PC-9 (cell line): ENCODE data around the gene TTLL13. TPM values are rescaled to one million over a fixed set of nuclear protein-coding genes. Genes with fewer than 3 reads are reported as not detected.

Experiments
- BruUV-seq: library from RNA; stranded (reverse); fragments of 400-500 nt; replicated peaks from 2 replicates; lab custom pipeline; 2021; lab: Mats Ljungman, UMichigan
- CTCF ChIA-PET: fragments of 300-600 bp; sonication (Branson Sonifier 250); formaldehyde crosslinking; loops from one replicate; lab custom pipeline; 2022; ENCODE audit warnings: antibody characterized with exemption; lab: Charles Lee
- POLR2A ChIA-PET: fragments of 300-600 bp; sonication (Branson Sonifier 250); formaldehyde crosslinking; loops from one replicate; lab custom pipeline; 2022; ENCODE audit warnings: antibody characterized with exemption; ENCODE audit not compliant: unreplicated experiment; lab: Charles Lee
- DNase-seq, 2 experiments: peaks; one replicate each; pipeline versions ENCODE4 v3.0.0 to v3.0.0-alpha.2; 2015 to 2022; ENCODE audit warnings: mixed read lengths in 1 of 2
- H2AFZ ChIP-seq: fragments of 200-600 bp; sonication (generic); 2 replicates; pipeline ENCODE4 v1.8.1; 2017; ENCODE audit warnings: antibody characterized with exemption
- H3F3A ChIP-seq: fragments of 200-600 bp; sonication (generic); 2 replicates; pipeline ENCODE4 v1.8.1; 2017; ENCODE audit warnings: antibody characterized with exemption, mild to moderate bottlenecking, low read depth; ENCODE audit not compliant: insufficient read depth
- H3K27ac ChIP-seq: fragments of 200-600 bp; sonication (generic); 2 replicates; pipeline ENCODE4 v1.6.1; 2016; ENCODE audit warnings: mixed run types
- H3K27me3 ChIP-seq: fragments of 200-600 bp; sonication (generic); 2 replicates; pipeline ENCODE4 v1.6.1; 2016; ENCODE audit warnings: low read depth, mixed run types; ENCODE audit not compliant: insufficient read depth
- H3K36me3 ChIP-seq: fragments of 200-600 bp; sonication (generic); 2 replicates; pipeline ENCODE4 v1.6.1; 2016; ENCODE audit warnings: low read depth, mixed run types
- H3K4me1 ChIP-seq: fragments of 200-600 bp; sonication (generic); replicated peaks from 2 replicates; pipeline ENCODE4 v1.6.1; 2016; ENCODE audit warnings: mixed run types; ENCODE audit not compliant: insufficient read depth
- H3K4me2 ChIP-seq: fragments of 200-600 bp; sonication (generic); 2 replicates; pipeline ENCODE4 v1.6.1; 2017; ENCODE audit warnings: mixed run types
- H3K4me3 ChIP-seq: fragments of 200-600 bp; sonication (generic); 2 replicates; pipeline ENCODE4 v1.6.1; 2016; ENCODE audit warnings: mixed run types
- H3K79me2 ChIP-seq: fragments of 200-600 bp; sonication (generic); 2 replicates; pipeline ENCODE4 v1.6.1; 2017; ENCODE audit warnings: low read depth, mixed run types
- H3K9me2 ChIP-seq: fragments of 200-600 bp; sonication (generic); 2 replicates; pipeline ENCODE4 v1.8.1; 2017; ENCODE audit warnings: mild to moderate bottlenecking; ENCODE audit not compliant: insufficient read depth
- H3K9me3 ChIP-seq: fragments of 200-600 bp; sonication (generic); 2 replicates; pipeline ENCODE4 v1.8.1; 2016; ENCODE audit warnings: low read depth; ENCODE audit not compliant: insufficient read depth
- H4K20me1 ChIP-seq: fragments of 200-600 bp; sonication (generic); 2 replicates; pipeline ENCODE4 v1.8.1; 2017; ENCODE audit not compliant: insufficient read depth
- EZH2 ChIP-seq: fragments of 200-600 bp; sonication (generic); IDR thresholded peaks from 2 replicates; pipeline ENCODE4 v1.8.0; 2017; ENCODE audit warnings: antibody characterized with exemption, low read depth
- intact Hi-C: fragments of 100-400 bp; cut with micrococcal nuclease; formaldehyde crosslinking; loops from one replicate; pipeline ENCODE4 v1.10.0; 2022; ENCODE audit not compliant: unreplicated experiment
- total RNA-seq: library from RNA; stranded (reverse); gene quantifications from 2 replicates; pipeline ENCODE4 v1.2.3, GENCODE V29; 2021
- TF ChIP-seq, protein P1 (sequence below): fragments of 200-600 bp; sonication (generic); conservative IDR thresholded peaks from 2 replicates; pipeline ENCODE4 v1.6.1; 2017; ENCODE audit warnings: mixed run types, antibody characterized with exemption, mild to moderate bottlenecking, moderate library complexity

The TTLL13 gene
- total RNA-seq, 1 experiment from 2014 or later, result 0.96 TPM

DNA sequence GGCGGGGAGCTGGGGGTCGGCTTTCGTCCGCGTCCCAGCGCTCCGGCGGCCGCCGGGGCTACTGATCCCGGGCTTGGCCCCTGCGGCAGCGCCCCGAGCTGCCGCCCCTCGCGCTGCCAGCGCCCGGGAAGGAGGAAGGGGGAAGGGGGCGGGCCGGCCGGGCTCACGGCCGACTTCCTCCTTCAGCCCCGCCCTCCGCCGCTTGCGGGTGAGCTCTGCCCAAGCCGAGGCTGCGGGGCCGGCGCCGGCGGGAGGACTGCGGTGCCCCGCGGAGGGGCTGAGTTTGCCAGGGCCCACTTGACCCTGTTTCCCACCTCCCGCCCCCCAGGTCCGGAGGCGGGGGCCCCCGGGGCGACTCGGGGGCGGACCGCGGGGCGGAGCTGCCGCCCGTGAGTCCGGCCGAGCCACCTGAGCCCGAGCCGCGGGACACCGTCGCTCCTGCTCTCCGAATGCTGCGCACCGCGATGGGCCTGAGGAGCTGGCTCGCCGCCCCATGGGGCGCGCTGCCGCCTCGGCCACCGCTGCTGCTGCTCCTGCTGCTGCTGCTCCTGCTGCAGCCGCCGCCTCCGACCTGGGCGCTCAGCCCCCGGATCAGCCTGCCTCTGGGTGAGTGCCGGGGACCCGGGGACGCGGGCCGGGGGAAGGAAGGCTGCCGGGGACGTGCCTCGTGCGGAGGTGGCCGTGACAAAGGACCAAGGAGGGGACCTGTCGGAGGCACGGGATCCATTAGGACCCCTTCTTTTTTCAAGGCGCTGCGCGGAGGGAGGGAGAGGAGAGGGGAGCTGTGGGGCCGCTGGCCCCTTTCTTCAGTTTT is 48.0 kb upstream of the TTLL13 start, which contains the start of gene SEMA4B:
Gene SEMA4B, plus strand, starts transcription at position 201 of the 814 bp plus-strand sequence. Its CDS starts 249 bp downstream, at position 450.
- BruUV-seq, result no TSS peak
- peak within 1 kb of the TSS; percentile 82 for H3K4me2 ChIP-seq
- H4K20me1 ChIP-seq, result no peaks in the 10 kb centered on the region; the same call in 1 of the 2 replicates
- H2AFZ ChIP-seq, result peak within 1 kb of the TSS; percentile 76
- peak within 1 kb of the TSS; percentile 71 for H3K4me3 ChIP-seq
- H3K79me2 ChIP-seq, result peaks cover 56% of the 10 kb centered on the region
- peak; percentile 46 to 65 for DNase-seq
- peaks cover 57% of the 10 kb centered on the region for H3K4me1 ChIP-seq
- peak within 1 kb of the TSS; percentile 51 for H3K27ac ChIP-seq
- intact Hi-C loops, result no loop called here
- no peaks in the 10 kb centered on the region for H3K9me2 ChIP-seq
- H3K36me3 ChIP-seq, result peaks cover 25% of the 10 kb centered on the region
- no peaks in the 10 kb centered on the region for H3K9me3 ChIP-seq
- CTCF ChIA-PET, result interaction anchor here (0.6 to 1.2 kb wide), 2 partner anchors 11 to 20 kb away, joined by 4 read pairs; no protein-coding TSS in a partner anchor
- H3F3A ChIP-seq, result peaks cover 25% of the 10 kb centered on the region
- no peaks in the 10 kb centered on the region for H3K27me3 ChIP-seq
- POLR2A ChIA-PET, result interaction anchor here (0.6 to 1.0 kb wide), 9 partner anchors 9 to 784 kb away, joined by 3 to 14 read pairs (median 4); no protein-coding TSS in a partner anchor
- TF ChIP-seq, protein P1, sequence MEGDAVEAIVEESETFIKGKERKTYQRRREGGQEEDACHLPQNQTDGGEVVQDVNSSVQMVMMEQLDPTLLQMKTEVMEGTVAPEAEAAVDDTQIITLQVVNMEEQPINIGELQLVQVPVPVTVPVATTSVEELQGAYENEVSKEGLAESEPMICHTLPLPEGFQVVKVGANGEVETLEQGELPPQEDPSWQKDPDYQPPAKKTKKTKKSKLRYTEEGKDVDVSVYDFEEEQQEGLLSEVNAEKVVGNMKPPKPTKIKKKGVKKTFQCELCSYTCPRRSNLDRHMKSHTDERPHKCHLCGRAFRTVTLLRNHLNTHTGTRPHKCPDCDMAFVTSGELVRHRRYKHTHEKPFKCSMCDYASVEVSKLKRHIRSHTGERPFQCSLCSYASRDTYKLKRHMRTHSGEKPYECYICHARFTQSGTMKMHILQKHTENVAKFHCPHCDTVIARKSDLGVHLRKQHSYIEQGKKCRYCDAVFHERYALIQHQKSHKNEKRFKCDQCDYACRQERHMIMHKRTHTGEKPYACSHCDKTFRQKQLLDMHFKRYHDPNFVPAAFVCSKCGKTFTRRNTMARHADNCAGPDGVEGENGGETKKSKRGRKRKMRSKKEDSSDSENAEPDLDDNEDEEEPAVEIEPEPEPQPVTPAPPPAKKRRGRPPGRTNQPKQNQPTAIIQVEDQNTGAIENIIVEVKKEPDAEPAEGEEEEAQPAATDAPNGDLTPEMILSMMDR, result no peak
- no peak for TF ChIP-seq EZH2

DNA sequence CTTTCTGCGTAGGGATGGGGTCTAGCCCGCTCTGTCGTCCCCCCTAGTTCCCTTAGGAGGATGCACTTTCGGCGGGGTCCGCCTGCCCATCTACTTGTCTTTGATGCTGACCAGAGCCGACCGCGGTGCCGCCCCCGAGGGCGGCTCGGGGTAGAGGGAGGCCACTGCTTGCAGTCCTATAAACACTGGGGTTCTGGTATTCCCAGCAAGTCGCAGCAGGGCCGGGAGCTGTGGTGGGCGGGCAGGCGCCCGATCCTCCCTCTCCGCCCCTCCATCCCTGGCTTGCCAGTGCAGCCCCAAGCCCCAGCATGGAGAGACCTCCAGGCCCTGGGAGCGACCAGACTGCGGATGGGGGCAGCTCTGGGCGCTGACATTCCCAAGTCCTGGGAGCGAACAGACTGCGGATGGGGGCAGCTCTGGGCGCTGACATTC is 47.4 kb upstream of the TTLL13 start:
- ChIA-PET CTCF (interaction anchor here (0.6 kb wide), 1 partner anchor 10 kb away, joined by 4 read pairs; no protein-coding TSS in a partner anchor), POLR2A (interaction anchor here (0.6 to 1.0 kb wide), 3 partner anchors 10 to 538 kb away, joined by 3 to 10 read pairs (median 7); no protein-coding TSS in a partner anchor)
- DNase-seq, result no peak
- peaks cover 63% of the 10 kb centered on the region for H3K4me1 ChIP-seq
- H3F3A ChIP-seq, result peaks cover 27% of the 10 kb centered on the region
- H3K79me2 ChIP-seq, result peaks cover 62% of the 10 kb centered on the region
- H3K4me2 ChIP-seq, result peak overlapping the region; percentile 82
- H3K9me2 ChIP-seq, result no peaks in the 10 kb centered on the region
- H3K9me3 ChIP-seq, result no peaks in the 10 kb centered on the region
- peak overlapping the region; percentile 71 for H3K4me3 ChIP-seq
- peak overlapping the region; percentile 51 for H3K27ac ChIP-seq
- H3K36me3 ChIP-seq, result peaks cover 32% of the 10 kb centered on the region
- no peak for TF ChIP-seq EZH2
- TF ChIP-seq, protein P1, result no peak
- H3K27me3 ChIP-seq, result no peaks in the 10 kb centered on the region
- no peaks in the 10 kb centered on the region; the same call in 1 of the 2 replicates for H4K20me1 ChIP-seq
- intact Hi-C loops, result no loop called here
- H2AFZ ChIP-seq, result no peak overlapping the region
- no TSS peak for BruUV-seq

DNA sequence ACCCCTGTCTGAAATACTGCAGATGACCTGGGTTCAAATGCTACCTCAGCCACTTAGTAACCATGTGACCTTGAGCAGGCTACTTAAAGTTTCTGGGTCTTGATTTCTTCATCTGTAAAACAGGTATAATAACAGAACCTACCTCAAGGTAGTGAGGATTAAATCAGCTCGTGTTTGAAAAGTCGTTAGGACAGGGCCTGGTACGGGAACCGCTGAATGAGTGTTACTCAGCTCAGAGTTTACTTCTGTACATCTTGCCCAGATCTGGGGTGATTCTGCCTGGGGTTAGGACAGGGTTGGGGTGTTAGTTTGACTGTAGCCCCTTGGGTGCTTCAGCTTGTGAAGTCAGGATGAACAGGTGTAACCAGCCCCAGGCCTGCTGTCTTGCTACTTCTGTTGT is 46.4 kb upstream of the TTLL13 start:
- no peak for DNase-seq
- H4K20me1 ChIP-seq, result no peaks in the 10 kb centered on the region; the same call in 1 of the 2 replicates
- H3K9me2 ChIP-seq, result no peaks in the 10 kb centered on the region
- H3K36me3 ChIP-seq, result peaks cover 41% of the 10 kb centered on the region
- no peaks in the 10 kb centered on the region for H3K9me3 ChIP-seq
- H3K27ac ChIP-seq, result peak overlapping the region; percentile 51; the same call in 1 of the 2 replicates
- peaks cover 68% of the 10 kb centered on the region for H3K4me1 ChIP-seq
- H3K79me2 ChIP-seq, result peaks cover 72% of the 10 kb centered on the region
- no peak overlapping the region for H2AFZ ChIP-seq
- no TSS peak for BruUV-seq
- TF ChIP-seq EZH2, result no peak
- TF ChIP-seq, protein P1, result no peak
- ChIA-PET CTCF (interaction anchor here (0.7 kb wide), 1 partner anchor 12 kb away, joined by 3 read pairs; no protein-coding TSS in a partner anchor), POLR2A (no interaction called here)
- H3K4me3 ChIP-seq, result peak overlapping the region; percentile 71
- no peaks in the 10 kb centered on the region for H3K27me3 ChIP-seq
- intact Hi-C loops, result no loop called here
- H3F3A ChIP-seq, result peaks cover 35% of the 10 kb centered on the region
- H3K4me2 ChIP-seq, result peak overlapping the region; percentile 82
